HEK293T (cell line): ENCODE data around the gene CELA2A.
A peak's percentile ranks its signal among the peaks of the same experiment; 100 is the strongest.

Source experiments
- CTCF ChIA-PET: fragments of 350-600 bp; formaldehyde crosslinking; extraction: SDS; loops from one replicate; lab custom pipeline; 2021; ENCODE audit warnings: antibody characterized with exemption, inconsistent platforms; lab: Yijun Ruan, JAX
- POLR2A ChIA-PET: fragments of 350-600 bp; formaldehyde crosslinking; extraction: SDS; loops from one replicate; lab custom pipeline; 2020; ENCODE audit warnings: antibody characterized with exemption, inconsistent platforms; lab: Yijun Ruan, JAX
- DNase-seq: peaks from one replicate; pipeline ENCODE4 v3.0.0; 2012; ENCODE audit warnings: mixed read lengths; ENCODE audit errors: extremely low spot score
- ARNT ChIP-seq: fragments of 450-650 bp; IDR thresholded peaks from 2 replicates; pipeline ENCODE4 v1.6.1; 2017; ENCODE audit warnings: mild to moderate bottlenecking
- BHLHE40 ChIP-seq: fragments of 450-650 bp; IDR thresholded peaks from 2 replicates; pipeline ENCODE4 v1.6.1; 2016; ENCODE audit warnings: mild to moderate bottlenecking, moderate library complexity, borderline replicate concordance
- CTBP1 ChIP-seq: fragments of 450-650 bp; IDR thresholded peaks from 2 replicates; pipeline ENCODE4 v1.6.1; 2016; ENCODE audit warnings: borderline replicate concordance
- ELF4 ChIP-seq: fragments of 450-650 bp; IDR thresholded peaks from 2 replicates; pipeline ENCODE4 v1.6.1; 2017; ENCODE audit warnings: antibody characterized with exemption
- FOXA1 ChIP-seq: fragments of 450-650 bp; IDR thresholded peaks from 2 replicates; pipeline ENCODE4 v1.6.1; 2016; ENCODE audit warnings: mild to moderate bottlenecking
- FOXK2 ChIP-seq: fragments of 450-650 bp; IDR thresholded peaks from 2 replicates; pipeline ENCODE4 v1.6.1; 2016; ENCODE audit warnings: mild to moderate bottlenecking
- FOXM1 ChIP-seq: fragments of 450-650 bp; IDR thresholded peaks from 2 replicates; pipeline ENCODE4 v1.6.1; 2017; ENCODE audit warnings: mild to moderate bottlenecking, borderline replicate concordance
- HDGF ChIP-seq: fragments of 450-650 bp; IDR thresholded peaks from 2 replicates; pipeline ENCODE4 v1.6.1; 2017; ENCODE audit warnings: antibody characterized with exemption, borderline replicate concordance
- L3MBTL2 ChIP-seq: fragments of 450-650 bp; conservative IDR thresholded peaks from 2 replicates; pipeline ENCODE4 v1.6.1; 2016; ENCODE audit warnings: mild to moderate bottlenecking
- LEF1 ChIP-seq: fragments of 450-650 bp; IDR thresholded peaks from 2 replicates; pipeline ENCODE4 v1.6.1; 2017; ENCODE audit warnings: mild to moderate bottlenecking, borderline replicate concordance
- NFRKB ChIP-seq: fragments of 450-650 bp; IDR thresholded peaks from 2 replicates; pipeline ENCODE4 v1.6.1; 2016; ENCODE audit warnings: mild to moderate bottlenecking, moderate library complexity
- SP1 ChIP-seq: fragments of 450-650 bp; IDR thresholded peaks from 2 replicates; pipeline ENCODE4 v1.6.1; 2017
- SUZ12 ChIP-seq: fragments of 450-650 bp; IDR thresholded peaks from 2 replicates; pipeline ENCODE4 v1.6.1; 2016; ENCODE audit warnings: mild to moderate bottlenecking
- TARDBP ChIP-seq: fragments of 450-650 bp; IDR thresholded peaks from 2 replicates; pipeline ENCODE4 v1.6.1; 2016
- ZNF384 ChIP-seq: fragments of 450-650 bp; IDR thresholded peaks from 2 replicates; pipeline ENCODE4 v1.6.1; 2016
- TF ChIP-seq, protein P1 (sequence below): fragments of 450-650 bp; IDR thresholded peaks from 2 replicates; pipeline ENCODE4 v1.6.1; 2016

Gene CELA2A

DNA sequence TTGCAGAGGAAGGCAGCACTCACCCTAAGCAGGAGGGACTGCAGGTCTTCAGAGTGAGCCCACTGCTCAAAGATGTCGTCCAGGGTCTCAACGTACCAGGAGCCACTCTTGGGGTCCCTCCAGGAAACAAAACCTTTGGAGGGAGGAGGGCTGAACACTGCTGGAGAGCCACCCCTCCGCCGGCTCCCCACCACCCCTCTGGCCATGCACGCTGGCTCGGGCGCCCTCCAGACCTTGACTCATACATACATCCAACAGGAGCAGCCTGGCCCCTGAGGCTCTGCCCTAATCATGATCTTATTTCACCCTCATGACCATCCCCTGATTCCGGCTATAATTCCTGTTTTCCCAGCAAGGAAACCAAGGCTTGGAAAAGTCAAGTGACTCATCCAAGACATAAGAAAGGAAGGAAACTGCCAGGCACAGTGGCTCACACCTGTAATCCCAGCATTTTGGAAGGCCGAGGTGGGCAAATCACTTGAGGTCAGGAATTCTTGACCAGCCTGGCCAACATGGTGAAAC, 37.4 kb downstream of the CELA2A start:
- CTCF ChIA-PET, result no interaction called here
- TF ChIP-seq NFRKB (no peak), FOXM1 (no peak), FOXA1 (no peak), SUZ12 (no peak), L3MBTL2 (no peak), LEF1 (no peak), HDGF (no peak), ARNT (no peak)
- POLR2A ChIA-PET, result no interaction called here
- DNase-seq, result no peak

DNA sequence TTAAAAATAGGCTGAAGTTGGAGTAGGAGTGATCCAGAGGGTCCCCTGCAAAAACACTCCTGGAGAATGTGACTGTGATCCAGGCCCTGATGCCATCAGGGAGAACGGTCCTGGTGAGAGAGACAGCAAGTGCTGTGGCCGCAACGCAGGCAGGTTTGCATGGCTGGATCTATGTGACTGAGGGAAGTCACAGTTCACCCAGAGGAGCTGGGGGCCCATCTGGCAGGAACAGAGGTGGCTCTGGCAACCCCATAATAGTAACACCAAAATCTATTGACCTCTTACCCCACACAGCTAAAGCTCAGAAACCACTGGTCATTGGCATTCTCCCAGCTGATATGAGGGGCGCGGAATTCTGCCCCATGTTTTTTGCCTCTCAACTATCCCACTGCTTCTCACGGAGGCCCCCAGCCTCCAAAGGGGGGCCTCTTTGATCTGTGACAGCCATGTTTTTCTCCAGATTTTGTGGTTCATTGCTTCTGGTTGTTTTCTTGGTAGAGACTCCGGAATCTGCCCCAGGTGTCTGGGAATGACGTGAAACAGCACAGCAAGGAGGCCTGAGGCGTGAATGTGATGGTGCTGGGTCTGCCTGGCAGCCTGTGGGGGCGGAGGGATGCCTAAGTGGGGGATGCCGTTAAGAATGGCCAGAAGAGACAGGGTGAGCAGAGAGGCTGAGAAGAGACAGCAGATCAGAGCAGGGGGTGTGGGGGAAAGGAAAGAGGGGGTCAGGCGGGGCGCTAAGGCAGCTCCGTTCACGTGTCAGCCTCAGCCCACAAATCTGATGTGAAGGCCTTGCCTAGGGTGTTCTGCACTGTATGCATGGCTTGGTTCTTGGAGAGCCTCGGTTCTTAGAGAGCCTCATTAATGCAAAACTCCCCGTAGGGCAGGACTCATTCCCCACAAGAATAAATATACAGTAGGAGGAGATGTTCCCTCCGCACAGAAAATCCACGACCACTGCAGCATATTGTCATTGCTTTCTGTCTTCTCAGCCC, 43.9 kb downstream of the CELA2A start:
- POLR2A ChIA-PET, result no interaction called here
- CTCF ChIA-PET, result interaction anchor here (0.6 kb wide), 1 partner anchor 202 kb away, joined by 3 read pairs; no protein-coding TSS in a partner anchor
- no peak for DNase-seq
- TF ChIP-seq FOXM1, result no peak
- TF ChIP-seq CTBP1, result no peak
- no peak for TF ChIP-seq ZNF384
- no peak for TF ChIP-seq BHLHE40
- TF ChIP-seq LEF1, result no peak
- TF ChIP-seq NFRKB, result no peak
- TF ChIP-seq TARDBP, result no peak
- no peak for TF ChIP-seq FOXA1
- TF ChIP-seq HDGF, result no peak
- TF ChIP-seq, protein P1, sequence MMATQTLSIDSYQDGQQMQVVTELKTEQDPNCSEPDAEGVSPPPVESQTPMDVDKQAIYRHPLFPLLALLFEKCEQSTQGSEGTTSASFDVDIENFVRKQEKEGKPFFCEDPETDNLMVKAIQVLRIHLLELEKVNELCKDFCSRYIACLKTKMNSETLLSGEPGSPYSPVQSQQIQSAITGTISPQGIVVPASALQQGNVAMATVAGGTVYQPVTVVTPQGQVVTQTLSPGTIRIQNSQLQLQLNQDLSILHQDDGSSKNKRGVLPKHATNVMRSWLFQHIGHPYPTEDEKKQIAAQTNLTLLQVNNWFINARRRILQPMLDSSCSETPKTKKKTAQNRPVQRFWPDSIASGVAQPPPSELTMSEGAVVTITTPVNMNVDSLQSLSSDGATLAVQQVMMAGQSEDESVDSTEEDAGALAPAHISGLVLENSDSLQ, result no peak
- no peak for TF ChIP-seq ELF4
- no peak for TF ChIP-seq SP1
- TF ChIP-seq FOXK2, result no peak
- no peak for TF ChIP-seq SUZ12

DNA sequence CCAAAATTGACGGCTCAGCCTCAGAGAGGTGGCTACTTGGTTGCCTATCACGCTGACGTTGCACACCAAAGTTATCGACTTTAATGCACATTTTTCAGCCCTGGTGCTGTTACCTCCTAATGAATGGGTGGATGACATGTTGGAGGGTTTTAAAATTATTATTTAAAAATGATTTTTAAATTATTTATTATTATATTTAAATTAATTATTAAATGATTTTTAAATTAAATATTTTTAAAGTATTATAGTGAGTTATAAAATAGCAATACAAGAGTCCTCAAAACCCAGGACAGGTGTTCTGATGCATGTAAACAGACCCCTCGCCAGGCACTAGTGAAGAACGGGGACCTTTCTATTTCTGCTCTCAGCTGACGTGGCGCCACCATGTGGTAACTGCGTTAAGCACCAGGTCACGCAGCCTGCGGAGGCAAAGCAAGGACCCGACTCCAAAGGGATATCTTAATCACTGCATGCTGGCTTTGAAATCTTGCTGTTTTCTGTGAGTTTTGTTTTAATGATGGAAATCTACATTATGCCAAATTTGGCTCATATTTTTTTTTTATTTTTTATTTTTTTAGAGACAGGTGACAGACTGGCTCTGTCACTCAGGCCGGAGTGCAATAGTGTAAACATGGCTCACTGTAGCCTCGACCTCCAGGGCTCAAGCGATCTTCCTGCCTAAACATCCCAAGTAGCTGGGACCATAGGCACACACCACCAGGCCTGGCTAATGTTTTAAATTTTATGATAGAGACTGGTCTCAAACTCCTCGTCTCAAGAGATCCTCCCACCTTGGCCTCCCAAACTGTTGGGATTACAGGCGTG, 44.9 kb downstream of the CELA2A start:
- ChIA-PET POLR2A (no interaction called here), CTCF (interaction anchor here (0.6 to 0.7 kb wide), 2 partner anchors 8 to 201 kb away, joined by 3 to 9 read pairs; no protein-coding TSS in a partner anchor)
- TF ChIP-seq, protein P1, result 0 out of 2 replicates have a peak, but pooled peaks have one; percentile 15
- no peak for TF ChIP-seq BHLHE40
- peak; percentile 84 for DNase-seq

DNA sequence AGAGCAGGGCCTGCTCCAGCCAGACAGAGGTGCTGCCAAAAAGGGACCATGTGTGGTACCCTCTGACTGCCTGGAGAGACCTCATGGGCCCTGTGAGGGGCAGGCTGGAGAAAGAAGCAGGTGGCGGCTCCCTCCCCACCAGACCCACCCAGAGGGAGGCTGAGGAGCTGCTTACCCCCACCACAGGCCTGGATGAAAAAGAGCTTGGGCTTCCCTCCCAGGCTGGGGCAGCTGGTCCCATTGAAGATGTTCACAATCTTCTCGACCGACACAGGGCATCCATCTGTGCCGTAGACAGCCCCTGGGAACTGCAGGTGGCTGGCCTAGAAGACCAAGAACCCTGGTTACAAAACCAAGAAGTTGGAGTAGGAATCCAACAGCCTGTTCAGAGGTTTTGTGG, 47.9 kb downstream of the CELA2A start:
- POLR2A ChIA-PET, result no interaction called here
- CTCF ChIA-PET, result interaction anchor here (0.6 kb wide), 1 partner anchor 122 kb away, joined by 3 read pairs; no protein-coding TSS in a partner anchor
- TF ChIP-seq CTBP1, result no peak
- TF ChIP-seq FOXM1, result no peak
- no peak for TF ChIP-seq TARDBP
- TF ChIP-seq BHLHE40, result no peak
- TF ChIP-seq ARNT, result no peak
- no peak for TF ChIP-seq SUZ12
- TF ChIP-seq L3MBTL2, result no peak
- TF ChIP-seq LEF1, result no peak
- no peak for TF ChIP-seq FOXA1
- TF ChIP-seq NFRKB, result no peak
- DNase-seq, result no peak

DNA sequence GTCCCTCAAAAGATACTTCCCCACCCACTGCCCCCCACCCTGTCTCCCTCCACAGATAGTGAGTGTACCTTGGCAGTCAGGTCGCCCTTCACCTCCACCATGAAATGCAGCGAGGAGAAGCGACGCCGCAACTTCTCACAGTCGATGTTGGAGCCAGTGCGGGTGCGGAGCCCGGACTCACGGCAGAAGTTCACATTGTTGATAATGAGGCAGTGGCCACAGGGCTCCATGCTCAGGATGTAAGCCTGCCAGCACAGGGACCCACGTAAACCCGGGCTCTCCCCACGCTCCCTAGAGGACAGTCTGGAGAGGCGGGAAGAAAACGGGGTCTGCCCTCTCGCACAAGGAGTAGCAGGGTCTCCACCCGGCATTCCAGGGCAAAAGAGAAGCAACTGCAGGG, 50.3 kb downstream of the CELA2A start:
- TF ChIP-seq LEF1 (no peak), FOXA1 (no peak), HDGF (no peak), L3MBTL2 (no peak), NFRKB (no peak)
- ChIA-PET CTCF (no interaction called here), POLR2A (no interaction called here)
- DNase-seq, result no peak

DNA sequence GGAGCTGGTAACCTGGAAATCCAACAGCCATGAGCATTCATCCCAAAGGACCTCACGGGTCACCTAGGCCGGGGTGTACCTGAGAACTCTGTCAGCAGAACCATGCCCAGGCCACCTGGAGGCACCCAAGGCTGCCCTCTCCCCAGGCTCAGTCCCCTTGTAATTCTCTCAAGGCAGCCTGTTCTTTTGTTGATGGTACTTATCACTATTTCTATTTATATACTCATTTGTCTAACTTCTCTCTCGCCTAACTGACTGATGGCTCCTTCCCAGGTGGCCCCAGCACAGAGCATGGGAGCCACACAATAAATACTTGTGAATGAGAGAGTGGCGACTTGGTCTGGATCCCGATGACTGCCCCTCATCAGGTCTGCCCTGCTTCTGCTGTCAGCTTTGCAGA, 50.7 kb downstream of the CELA2A start:
- CTCF ChIA-PET, result no interaction called here
- no peak for DNase-seq
- POLR2A ChIA-PET, result no interaction called here
- TF ChIP-seq NFRKB (no peak), TARDBP (no peak), L3MBTL2 (no peak), ELF4 (no peak), BHLHE40 (no peak), HDGF (no peak), FOXM1 (no peak), SUZ12 (no peak), ARNT (no peak), ZNF384 (no peak), FOXA1 (no peak), CTBP1 (no peak), FOXK2 (no peak), SP1 (no peak), LEF1 (no peak)
- TF ChIP-seq, protein P1, result no peak
